ENCODE results near the gene DNAH5.

The DNAH5 gene

DNA sequence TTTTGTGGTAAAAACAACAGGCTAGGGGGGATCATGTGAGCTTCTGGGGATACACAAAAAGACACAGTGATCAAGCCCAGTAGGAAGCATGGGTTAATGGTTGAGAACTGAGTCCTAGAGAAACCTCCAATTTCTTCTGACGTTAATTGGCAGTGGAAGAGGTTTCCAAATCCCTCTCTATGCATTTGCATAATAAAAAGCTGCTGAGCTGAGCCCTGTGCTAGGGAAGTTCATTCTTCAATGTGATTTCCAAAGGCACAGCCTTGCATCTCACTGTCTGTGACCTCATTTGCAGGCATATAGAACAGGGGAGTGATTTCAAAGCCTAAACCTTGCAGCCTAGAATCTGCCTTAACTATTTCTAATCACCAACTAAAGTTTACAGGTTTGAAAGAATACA is 812 bp downstream of the DNAH5 start:
- no peak for DNase-seq (ENCODE audit: low spot score)

DNA sequence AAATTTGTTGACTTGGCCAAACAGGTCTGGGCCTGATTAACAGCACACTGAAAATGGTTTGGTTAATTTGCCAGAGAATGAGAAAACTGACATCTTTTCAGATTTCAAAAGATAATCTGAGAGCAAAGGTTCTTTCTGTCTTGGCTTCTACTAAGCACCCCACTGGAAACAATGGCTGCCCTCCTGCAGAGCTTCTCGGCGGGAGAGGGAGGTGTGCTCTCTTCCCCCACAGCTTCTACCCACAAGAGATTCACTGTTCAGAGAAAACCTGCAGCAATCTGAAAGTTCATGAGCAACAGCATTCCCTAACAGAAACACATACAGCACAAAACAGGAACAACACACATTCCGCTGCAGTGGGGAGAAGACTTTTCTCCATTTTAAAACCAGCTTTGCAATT is 3.0 kb downstream of the DNAH5 start:
- DNase-seq (ENCODE audit: low spot score): no peak

DNA sequence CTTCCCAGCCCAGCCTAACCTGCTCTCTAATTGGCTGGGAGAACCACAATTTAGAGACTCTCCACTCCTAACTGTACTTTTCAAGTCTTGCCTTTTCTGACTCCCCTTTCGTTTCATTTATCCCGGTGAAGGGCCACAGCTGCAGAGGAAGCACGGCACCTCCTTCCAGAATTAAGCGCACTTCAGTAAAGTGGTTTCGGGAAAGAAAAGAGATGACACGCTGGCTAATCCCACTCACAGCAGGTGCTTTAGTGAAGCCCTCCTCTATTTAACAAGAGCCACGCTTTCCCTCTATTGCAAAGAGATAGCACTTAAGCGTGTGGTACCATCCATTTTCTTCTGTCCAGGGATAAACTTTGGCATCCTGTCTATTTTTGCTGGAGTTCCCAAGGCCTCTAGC is 4.8 kb downstream of the DNAH5 start:
- no peak for DNase-seq (ENCODE audit: low spot score)

DNA sequence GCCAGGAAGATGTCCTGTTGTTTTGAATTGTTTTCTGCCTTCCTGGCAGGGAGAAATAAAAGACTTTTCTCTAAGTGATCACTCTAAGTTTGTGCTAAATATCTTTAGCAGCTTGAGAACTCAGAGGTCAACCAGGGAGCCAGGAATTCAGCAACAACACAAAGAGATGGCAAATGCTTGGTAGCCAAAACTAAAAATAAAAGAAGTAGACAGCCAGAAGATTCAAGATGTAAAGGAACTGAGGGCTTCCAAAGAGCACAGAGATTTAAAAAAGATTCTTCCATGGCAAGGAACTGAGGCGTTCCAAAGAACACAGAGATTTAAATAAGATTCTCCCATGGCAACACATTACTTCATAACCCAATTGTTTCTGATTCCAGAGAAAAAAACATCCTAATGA is 9.6 kb downstream of the DNAH5 start:
- no peak for DNase-seq (ENCODE audit: low spot score)

DNA sequence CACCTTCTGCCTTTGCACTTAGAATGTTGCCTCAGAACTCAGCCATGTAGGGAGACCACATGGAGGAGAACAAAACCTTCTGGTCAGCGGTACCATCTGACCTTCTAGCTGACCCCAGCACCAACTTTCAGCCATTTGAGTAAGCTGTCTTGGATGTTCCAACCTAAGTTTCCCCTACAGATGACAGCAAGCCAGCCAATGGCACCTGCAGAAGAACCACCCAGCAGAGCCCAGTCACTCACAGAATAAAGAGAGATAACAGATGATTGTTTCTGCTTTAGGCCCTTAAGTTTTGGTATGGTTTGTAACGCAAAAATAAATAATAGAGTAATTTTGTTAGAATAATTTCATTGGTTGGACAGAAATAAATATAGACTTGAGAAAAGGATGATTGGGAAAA is 10.4 kb downstream of the DNAH5 start:
- DNase-seq (ENCODE audit: low spot score): no peak

DNA sequence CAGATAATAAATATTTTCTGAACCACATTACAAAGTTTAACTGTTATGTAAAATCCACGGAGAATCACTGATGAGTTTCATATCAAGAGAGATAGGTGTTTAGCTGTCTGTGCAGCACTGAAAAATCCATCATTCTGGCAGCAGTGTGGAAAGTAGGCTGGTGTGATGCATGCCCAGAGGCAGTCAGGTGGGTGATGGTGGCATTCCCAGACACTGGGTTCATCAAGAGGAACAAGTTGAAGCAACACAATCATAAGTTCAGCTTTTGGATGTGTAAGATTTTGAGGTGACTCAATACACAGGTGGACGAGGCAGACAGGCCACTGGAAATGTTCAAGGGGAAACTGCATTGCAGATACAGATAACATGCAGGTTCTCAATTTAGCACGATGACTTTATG is 11.9 kb downstream of the DNAH5 start:
- no peak for DNase-seq (ENCODE audit: low spot score)

DNA sequence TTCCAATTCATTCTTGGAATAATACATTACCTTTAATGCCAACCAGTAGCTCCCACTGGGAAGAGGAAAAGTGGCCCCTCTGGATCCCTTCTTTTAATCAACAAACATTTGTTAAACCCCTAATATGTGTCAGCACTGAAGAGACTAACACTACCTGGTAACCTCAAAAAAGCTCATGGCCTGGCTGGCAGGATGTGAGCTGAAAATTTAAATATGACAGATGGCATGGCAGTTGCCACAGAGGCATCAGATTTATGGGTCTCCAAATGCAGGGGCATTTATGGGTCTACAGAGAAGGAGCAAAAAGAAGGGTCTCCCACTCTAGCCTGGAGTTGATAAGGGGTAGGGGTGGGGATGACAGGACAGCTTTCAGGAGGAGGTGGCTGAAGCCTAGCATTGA is 12.5 kb downstream of the DNAH5 start:
- DNase-seq (ENCODE audit: low spot score): no peak

DNA sequence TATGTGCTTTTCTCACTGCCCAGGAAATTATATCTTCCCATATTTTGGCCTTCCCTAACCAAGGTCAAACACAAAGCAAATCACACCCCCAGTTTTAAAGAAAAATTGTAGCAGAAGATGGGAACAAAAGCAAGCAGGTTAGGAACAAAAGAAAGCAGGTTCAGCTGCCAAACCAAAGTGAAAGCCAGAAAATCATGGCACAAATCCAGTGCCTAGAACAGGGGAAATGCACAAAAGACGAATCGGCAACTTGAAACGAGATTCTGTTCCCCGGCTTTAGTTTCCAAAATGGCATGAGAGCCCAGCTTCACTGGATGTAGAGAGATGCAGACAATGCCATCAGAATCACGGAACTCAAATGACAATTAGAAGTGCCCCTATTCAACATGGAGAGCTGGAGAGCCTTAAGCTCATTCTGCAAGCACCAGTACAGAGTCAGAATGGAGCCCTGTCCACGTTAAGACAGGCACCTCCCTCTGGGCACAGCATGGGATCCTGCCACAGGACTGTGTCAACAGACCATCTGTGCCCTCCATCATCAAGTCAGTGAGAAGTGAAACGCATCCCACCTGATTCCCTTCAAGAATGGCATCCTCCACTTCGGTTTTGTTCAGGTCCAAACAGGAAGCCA is 13.8 kb downstream of the DNAH5 start:
- no peak for DNase-seq (ENCODE audit: low spot score)

DNA sequence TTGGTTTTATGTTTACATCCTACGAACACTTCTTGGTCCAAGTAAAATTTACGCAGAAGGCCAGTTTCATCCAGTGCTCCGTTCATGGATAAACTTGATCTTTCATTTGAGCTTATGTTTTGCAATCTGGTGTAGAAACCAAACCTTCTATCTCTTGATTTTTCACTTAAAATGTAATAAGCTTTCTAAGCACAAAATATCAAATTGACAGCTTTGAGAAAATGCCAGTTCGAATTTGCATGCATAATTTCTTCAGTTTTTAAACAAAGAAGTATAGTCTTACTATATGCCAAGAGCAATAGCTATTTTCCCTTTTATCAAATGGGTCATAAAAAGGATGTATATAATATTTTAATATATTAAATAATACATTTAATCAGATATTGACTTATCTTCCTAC is 17.8 kb downstream of the DNAH5 start:
- no peak for DNase-seq (ENCODE audit: low spot score)

DNA sequence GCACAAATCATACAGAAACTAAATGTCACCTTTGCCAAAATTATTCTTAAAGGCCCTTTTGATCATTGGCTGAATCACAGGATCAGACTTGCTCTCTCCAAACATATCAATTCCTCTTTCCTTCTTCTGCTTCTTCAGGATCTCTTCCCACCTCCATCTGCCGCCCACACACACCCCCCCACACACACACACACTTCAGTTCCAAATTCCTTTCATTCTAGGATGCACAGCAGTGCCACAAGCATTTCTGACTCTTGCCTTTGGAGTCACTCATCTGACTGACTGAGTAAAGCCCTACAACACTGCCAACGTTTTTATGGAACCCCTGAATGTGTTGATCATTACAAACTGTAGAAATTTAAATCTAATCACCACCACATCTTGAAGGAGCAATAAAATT is 22.9 kb downstream of the DNAH5 start:
- DNase-seq (ENCODE audit: low spot score): no peak

DNA sequence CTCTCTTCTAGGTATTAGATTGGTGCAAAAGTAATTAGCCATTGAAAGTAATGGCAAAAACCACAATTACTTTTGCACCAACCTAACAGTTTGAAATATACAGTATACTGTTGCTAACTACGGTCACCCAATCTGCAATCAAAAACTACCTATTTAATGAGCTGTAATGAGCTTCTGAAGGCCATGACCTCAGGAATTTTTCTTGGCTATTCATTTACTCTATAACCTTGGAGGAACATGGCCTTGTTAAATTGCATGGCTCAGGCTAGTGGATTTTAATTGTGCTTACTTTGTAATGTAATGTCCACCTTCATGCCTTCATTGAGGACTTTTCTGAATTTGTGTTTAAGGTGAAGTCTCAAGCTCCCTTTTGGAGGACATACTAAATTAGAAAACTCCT is 24.7 kb downstream of the DNAH5 start:
- no peak for DNase-seq (ENCODE audit: low spot score)

DNA sequence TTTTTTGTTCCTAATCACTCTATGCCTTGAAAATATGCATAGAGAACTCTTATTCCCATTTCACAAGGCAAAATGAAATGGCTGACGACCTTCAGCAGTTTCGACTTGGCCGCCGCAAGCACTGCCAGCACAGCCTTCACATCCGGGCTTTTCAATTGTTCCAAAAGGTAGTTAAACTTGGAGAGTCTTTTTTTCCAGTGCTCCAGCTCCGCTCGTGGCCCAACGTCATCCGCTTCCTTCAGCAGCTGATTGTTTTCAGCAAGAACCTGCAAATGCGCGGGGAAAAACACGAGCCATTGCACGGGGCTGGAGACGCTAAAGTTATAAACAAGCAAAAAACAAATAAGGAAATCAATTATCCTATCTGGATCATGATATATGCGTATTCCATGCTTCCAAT is 25.4 kb downstream of the DNAH5 start:
- DNase-seq (ENCODE audit: low spot score): no peak

DNA sequence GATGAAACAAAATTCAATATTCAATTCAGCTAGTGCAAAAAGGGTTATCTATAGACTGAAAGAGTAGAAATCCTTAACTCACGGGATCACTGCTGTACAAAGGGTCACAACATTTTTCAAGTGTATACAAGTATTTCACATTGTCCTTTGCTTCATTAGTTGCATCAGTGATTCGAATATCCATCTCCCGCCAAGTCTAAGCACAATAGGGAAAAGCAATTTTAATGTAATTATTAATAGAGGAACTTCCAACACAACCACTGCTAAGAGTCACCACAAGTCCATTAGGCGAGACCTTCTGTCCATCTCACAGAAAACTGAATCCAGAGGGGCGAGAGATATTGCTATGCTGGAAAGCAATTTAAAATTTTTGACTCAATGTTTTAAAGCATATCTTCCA is 27.4 kb downstream of the DNAH5 start:
- no peak for DNase-seq (ENCODE audit: low spot score)

DNA sequence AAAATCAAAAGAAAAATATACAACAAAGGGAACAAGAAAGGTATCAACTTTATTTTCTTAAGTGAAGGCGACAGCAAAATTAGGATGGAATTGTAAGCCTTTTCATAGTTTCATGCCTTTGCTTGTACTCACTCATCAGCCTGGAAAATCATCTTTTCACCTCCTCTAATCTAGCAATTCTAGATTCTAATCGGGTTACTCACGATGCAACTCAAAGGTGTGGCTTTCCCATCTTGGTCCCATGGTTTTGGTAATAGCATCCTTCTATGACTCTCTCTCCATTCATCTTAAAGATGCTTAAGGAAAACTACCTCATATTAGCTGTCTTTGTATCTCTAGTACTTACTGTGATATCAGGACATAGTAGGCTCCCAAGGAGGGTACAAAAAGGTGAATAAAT is 30.5 kb downstream of the DNAH5 start:
- no peak for DNase-seq (ENCODE audit: low spot score)

DNA sequence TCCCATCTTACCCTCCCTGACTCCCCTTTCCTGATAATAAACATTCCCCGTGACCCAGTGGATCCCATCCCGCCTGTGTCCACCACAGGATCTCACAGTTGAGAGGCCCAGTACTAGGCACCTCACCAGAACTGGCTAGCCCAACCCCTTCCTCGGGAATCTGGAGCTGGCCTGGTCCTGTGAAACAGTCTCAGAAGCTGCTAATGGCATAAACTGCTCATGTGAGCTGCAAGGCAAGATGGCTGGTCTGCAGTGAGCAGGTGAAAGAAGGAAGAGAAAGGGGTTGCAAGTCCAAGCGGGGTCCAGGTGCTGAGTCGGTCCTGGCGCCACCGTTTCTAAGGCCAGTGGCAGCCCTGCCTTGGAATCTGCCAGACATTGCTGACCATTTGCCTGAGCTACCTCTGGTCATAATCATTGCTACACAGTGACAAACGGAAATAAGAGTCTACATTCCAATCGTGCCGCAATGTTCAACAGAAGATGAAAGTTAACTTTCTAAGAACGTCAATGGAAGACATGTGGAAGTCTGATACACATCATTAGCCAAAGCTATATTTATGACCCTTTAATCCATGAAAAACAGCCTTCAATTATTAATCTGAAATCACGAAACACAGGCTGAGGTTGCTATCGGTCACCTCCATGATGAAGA is 33.7 kb downstream of the DNAH5 start:
- no peak for DNase-seq (ENCODE audit: low spot score)

DNA sequence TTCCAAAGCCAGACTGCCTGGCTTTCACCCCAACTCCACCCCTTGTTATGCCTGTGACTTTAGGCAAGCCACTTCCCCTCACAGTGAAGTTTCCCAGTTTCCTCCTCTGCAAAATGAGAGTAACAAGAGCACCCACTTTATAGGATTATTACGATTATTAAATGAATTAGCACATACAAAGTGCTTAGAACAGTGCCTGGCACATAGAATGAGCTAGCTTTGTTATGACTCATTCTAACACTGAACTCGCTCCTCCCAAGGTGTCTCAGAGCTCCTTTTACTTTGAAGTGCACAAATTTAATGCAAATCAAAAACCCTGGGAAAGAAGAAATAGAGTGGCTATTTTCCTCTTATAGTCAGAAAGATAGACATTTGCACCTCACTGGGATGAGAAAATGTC is 34.3 kb downstream of the DNAH5 start:
- DNase-seq (ENCODE audit: low spot score): no peak

DNA sequence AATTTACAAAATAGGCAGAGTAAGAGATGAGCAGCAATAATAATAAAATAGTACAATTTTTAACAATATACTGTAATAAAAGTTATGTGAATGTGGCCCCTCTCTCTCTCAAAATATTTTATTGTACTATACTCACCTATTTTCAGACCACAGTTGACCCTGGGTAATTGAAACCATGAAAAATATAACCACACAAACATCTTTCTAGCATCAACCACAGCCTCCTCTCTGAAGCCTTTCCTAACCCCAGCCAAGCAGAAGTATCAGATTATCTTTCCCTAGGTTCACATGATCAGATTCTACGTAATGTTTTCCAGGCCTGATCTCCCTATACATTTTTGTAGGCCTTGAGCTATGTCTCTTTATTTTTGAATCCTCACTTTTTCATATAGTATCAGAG is 35.2 kb downstream of the DNAH5 start:
- DNase-seq (ENCODE audit: low spot score): no peak

DNA sequence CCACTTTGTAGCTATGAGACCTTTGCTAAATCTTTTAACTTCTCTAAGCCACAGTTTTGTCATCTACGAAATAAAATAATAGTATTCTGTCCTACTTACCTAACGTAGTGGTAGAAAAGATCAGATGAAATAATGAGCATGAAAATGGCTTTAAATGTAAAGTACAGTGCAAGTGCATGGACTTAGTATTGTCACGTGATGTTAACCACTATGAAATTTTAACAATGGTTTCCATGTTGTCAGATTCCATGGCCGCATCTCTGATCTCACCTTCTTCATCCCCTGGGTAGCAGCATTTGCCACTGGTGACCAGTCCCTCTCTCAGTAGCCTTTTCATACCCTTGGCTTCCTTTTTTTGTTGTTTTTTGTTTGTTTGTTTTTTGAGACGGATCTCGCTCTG is 45.9 kb downstream of the DNAH5 start:
- DNase-seq (ENCODE audit: low spot score): no peak

DNA sequence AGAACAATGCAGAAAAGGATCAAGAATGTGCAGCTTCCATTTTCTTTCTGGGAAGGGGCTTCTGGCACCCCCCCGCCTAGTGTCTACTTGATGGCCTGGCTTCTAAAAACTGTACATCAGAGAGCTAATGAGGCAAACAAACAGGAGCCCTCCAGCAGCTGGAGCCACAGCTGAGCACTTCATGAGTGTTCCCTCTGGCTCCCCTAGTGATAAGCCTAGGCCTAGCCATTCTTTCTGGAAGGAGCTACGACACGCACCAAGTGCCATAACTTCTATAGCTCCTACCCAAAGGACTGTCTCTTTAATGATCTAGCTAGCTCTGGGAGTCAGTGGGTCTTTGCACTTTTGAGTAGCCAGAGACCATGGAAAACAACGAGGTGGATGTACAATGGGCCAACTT is 66.1 kb downstream of the DNAH5 start:
- no peak for DNase-seq (ENCODE audit: low spot score)

DNA sequence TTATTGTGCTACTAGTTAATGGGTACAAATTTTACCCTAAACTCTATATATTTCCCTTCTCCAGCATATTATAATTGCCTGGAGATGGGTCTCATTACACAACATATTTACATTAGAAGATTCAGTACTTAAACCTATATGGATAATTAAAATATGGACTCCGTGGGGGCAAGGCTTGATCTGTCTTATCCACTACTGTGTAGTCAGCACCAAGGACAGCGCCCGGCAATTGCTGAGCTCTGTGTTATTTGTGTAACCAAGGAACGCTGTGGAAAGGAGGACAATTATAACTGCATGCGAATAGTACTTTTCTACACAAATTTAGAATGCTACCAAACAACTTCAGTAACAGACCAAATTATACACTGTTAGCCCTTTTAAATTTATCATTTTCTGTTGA is 77.7 kb downstream of the DNAH5 start:
- DNase-seq (ENCODE audit: low spot score): no peak

DNA sequence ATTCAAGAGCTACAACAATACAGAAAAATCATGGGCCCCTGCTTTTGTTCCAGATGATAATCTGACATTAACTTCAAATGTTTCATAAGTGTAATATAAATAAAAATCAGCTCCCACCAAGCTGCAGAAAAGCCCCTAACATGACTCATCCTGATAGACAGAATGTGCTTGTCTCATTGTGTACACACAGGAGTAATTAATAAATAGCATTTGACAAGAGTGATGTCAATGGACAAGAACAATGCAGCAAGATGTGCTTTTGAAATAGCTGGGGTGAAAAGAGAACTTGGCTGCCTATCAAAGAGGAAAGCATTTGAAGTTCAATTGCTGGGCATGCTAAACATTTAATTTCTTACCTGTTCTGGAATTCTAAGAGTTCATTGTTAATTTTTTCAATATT is 79.2 kb downstream of the DNAH5 start:
- no peak for DNase-seq (ENCODE audit: low spot score)

DNA sequence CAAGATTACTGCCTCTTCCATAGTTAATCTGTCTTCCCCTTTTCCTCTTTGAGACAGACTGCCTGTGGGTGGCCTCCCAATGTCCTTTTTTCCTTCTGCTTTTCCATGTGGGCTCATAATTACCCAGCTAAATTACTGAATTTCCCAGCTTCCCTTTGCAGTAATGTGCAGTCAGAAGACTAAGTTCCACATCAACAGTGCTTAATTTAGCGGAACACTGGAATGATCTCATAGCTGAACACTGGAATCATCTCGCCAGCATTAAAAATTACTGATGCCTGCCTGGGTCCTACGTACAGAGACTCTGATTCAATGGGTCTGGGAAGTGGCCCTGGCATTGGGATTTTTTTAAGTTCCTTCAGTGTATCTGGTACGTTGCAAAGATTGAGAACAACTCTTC is 84.3 kb downstream of the DNAH5 start:
- no peak for DNase-seq (ENCODE audit: low spot score)

DNA sequence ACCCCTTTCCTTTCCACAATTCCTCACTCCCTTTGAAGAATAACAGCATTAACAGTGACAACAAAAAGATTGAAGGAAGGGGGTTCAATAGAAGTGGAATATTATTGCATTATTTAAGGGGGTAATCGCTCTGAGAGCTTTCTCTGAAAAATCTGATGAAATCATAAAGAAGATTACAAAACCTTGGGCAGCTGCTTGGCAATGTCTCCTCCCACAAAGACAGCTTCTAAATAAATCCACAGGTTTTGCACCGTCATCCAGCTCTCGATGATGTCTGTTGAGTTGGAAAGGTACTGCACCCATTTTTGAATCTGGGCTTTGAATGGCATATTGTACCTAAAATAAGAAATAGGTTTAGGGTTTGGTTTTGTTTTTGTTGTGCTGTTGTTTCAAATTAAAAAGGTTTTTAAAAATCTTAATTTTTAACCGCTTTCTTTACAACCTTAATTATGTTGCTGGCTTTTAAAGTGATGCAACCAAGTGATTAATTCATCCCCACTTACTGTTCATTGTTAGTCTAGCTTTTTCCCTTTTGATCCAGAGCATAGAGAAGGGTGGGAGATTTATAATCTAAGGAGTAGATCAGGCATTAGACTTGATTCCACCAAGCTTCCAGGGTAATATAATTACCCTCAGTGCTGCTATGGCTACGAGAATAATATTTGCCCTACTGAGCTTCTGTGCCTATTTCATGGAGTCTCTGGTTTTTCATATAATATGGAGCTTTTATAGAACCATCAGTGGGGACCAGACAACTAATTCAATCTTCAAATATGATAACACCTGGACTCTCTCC is 85.0 kb downstream of the DNAH5 start:
- no peak for DNase-seq (ENCODE audit: low spot score)

Measured in germinal center (tissue), 1 donor.